Calu3 (cell line): ENCODE measurements around the gene MACROD2. TPM values are rescaled to one million over a fixed set of nuclear protein-coding genes. Genes with fewer than 3 reads are reported as not detected.

ENCODE experiments used
- BruUV-seq: library from RNA; stranded (reverse); fragments of 400-500 nt; replicated peaks from 2 replicates; lab custom pipeline; 2021; lab: Mats Ljungman, UMichigan
- CTCF ChIA-PET: fragments of 300-600 bp; sonication (Branson Sonifier 250); formaldehyde crosslinking; loops from one replicate; lab custom pipeline; 2022; ENCODE audit warnings: antibody characterized with exemption; lab: Charles Lee
- DNase-seq: peaks from one replicate; pipeline ENCODE4 v3.0.0; 2022
- H3K27ac Mint-ChIP-seq: one replicate; pipeline ENCODE4 v1.8.0; 2022; ENCODE audit warnings: mixed read lengths; ENCODE audit not compliant: unreplicated experiment
- H3K27me3 Mint-ChIP-seq: one replicate; pipeline ENCODE4 v1.8.0; 2022; ENCODE audit warnings: mixed read lengths; ENCODE audit not compliant: unreplicated experiment
- H3K36me3 Mint-ChIP-seq: one replicate; pipeline ENCODE4 v1.8.0; 2022; ENCODE audit warnings: mild to moderate bottlenecking, moderate library complexity, mixed read lengths; ENCODE audit not compliant: insufficient read depth, unreplicated experiment
- H3K4me1 Mint-ChIP-seq: one replicate; pipeline ENCODE4 v1.8.0; 2022; ENCODE audit warnings: mild to moderate bottlenecking, low read depth, mixed read lengths; ENCODE audit not compliant: unreplicated experiment
- H3K4me3 Mint-ChIP-seq: one replicate; pipeline ENCODE4 v1.8.0; 2022; ENCODE audit warnings: mild to moderate bottlenecking, low read depth, moderate library complexity, mixed read lengths; ENCODE audit not compliant: unreplicated experiment
- H3K9me3 Mint-ChIP-seq: one replicate; pipeline ENCODE4 v1.8.0; 2022; ENCODE audit warnings: low read depth, mixed read lengths; ENCODE audit not compliant: unreplicated experiment
- CTCF ChIP-seq: fragments of 200-600 bp; IDR thresholded peaks from one replicate; pipeline ENCODE4 v1.8.0; 2022; ENCODE audit warnings: antibody characterized with exemption; ENCODE audit not compliant: unreplicated experiment
- intact Hi-C: fragments of 100-400 bp; cut with micrococcal nuclease; formaldehyde crosslinking; loops from one replicate; pipeline ENCODE4 v1.10.0; 2022; ENCODE audit not compliant: unreplicated experiment
- total RNA-seq: library from RNA; stranded (reverse); gene quantifications from 2 replicates; pipeline ENCODE4 v1.2.3, GENCODE V29; 2022

The MACROD2 gene
- total RNA-seq, 1 experiment from 2014 or later = 29.4 TPM

- Mint-ChIP-seq H3K4me3 (peak within 1 kb of the TSS; percentile 72), H3K27me3 (no peaks in the 10 kb centered on the region), H3K4me1 (peaks cover 9% of the 10 kb centered on the region), H3K9me3 (no peaks in the 10 kb centered on the region), H3K27ac (peak within 1 kb of the TSS; percentile 61), H3K36me3 (peaks cover 14% of the 10 kb centered on the region)
- intact Hi-C loops = loop anchor here (2.0 to 10.0 kb wide), 7 partner anchors 75 to 1647 kb away; no protein-coding TSS in a partner anchor
- DNase-seq = peak; percentile 77
- no TSS peak for BruUV-seq
- peak; percentile 46 for TF ChIP-seq CTCF
- CTCF ChIA-PET = interaction anchor here (0.5 to 1.6 kb wide), 11 partner anchors 17 to 649 kb away, joined by 3 to 8 read pairs (median 3); no protein-coding TSS in a partner anchor
Observed at GRCh38 chr20:14337400-14338171, 342.3 kb downstream of the MACROD2 start, which contains the start of gene FLRT3. TSS of gene FLRT3 (minus strand) at chr20:14337612. CDS start at chr20:14327506, 10,106 bp downstream.

GRCh38 chr20:14341801-14342200 is 346.5 kb downstream of the MACROD2 start:
- no peak for TF ChIP-seq CTCF
- Mint-ChIP-seq H3K9me3 (no peaks in the 10 kb centered on the region), H3K4me1 (peaks cover 19% of the 10 kb centered on the region), H3K27me3 (no peaks in the 10 kb centered on the region), H3K4me3 (no peak overlapping the region), H3K27ac (no peak overlapping the region), H3K36me3 (peaks cover 13% of the 10 kb centered on the region)
- intact Hi-C loops = no loop called here
- no peak for DNase-seq
- BruUV-seq = no TSS peak
- CTCF ChIA-PET = interaction anchor here (1.0 kb wide), 1 partner anchor 9 kb away, joined by 4 read pairs; no protein-coding TSS in a partner anchor

- H3K9me3 Mint-ChIP-seq = no peaks in the 10 kb centered on the region
Observed at GRCh38 chr20:14342918-14343317, 347.6 kb downstream of the MACROD2 start.

GRCh38 chr20:14343491-14344065 is 348.3 kb downstream of the MACROD2 start:
- no peak for TF ChIP-seq CTCF
- no peak for DNase-seq
- peaks cover 5% of the 10 kb centered on the region for H3K36me3 Mint-ChIP-seq
- BruUV-seq = no TSS peak
- H3K4me1 Mint-ChIP-seq = peaks cover 19% of the 10 kb centered on the region
- no peak overlapping the region for H3K4me3 Mint-ChIP-seq
- H3K27ac Mint-ChIP-seq = no peak overlapping the region
- CTCF ChIA-PET = no interaction called here
- intact Hi-C loops = no loop called here
- H3K9me3 Mint-ChIP-seq = no peaks in the 10 kb centered on the region
- no peaks in the 10 kb centered on the region for H3K27me3 Mint-ChIP-seq

More at GRCh38 chr20:14342918-14343317, 347.6 kb downstream of the MACROD2 start:
- Mint-ChIP-seq H3K27ac (no peak overlapping the region), H3K27me3 (no peaks in the 10 kb centered on the region), H3K4me1 (peaks cover 19% of the 10 kb centered on the region), H3K4me3 (no peak overlapping the region), H3K36me3 (peaks cover 5% of the 10 kb centered on the region)
- CTCF ChIA-PET = no interaction called here
- intact Hi-C loops = no loop called here
- no peak for TF ChIP-seq CTCF
- no peak for DNase-seq
- no TSS peak for BruUV-seq
